SK-N-MC (cell line): ENCODE measurements around the gene NAA10.

Experiments used
- EZH2 ChIP-seq: fragments of 200-600 bp; sonication (generic); IDR thresholded peaks from one replicate; pipeline ENCODE4 v1.6.1; 2017; ENCODE audit warnings: antibody characterized with exemption
- FOXP2 ChIP-seq: optimal IDR thresholded peaks from 2 replicates; pipeline ENCODE3; 2011; ENCODE audit warnings: mild to moderate bottlenecking, moderate library complexity; ENCODE audit not compliant: insufficient read depth; ENCODE audit errors: extremely low read length, control extremely low read depth
- POLR2AphosphoS5 ChIP-seq: IDR thresholded peaks from 2 replicates; pipeline ENCODE4 v1.6.1; 2012; ENCODE audit warnings: mild to moderate bottlenecking, low read depth, low read length, borderline replicate concordance

DNA sequence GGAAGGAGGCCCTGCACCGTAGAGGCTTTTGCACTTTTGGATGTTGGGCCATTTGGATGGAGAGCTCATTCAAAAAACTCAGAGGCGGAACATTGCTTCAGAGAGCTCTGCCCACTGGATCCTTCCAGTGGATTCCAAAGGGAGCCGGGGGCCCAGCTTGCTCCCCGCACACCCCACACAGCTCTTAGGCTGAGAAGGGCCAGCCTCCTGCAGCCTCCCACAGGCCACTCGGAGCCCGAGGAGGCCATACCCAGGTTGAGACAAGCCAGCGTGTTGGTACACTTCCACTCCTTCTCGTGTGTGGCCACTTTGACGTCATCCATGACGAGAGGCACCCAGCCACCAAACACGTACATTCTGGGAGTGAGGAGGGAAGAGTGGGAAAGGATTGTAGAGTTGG, 26.5 kb upstream of the NAA10 start:
- TF ChIP-seq EZH2 (no peak), POLR2AphosphoS5 (no peak), FOXP2 (no peak)
